Thoracic aorta (tissue), 2 donors: Measurements from ENCODE around the gene OR6J1. TPM values are rescaled to one million over a fixed set of nuclear protein-coding genes. Genes with fewer than 3 reads are reported as not detected.

ENCODE experiments used
- ATAC-seq: fragments of 150-250 bp; one replicate; pipeline ENCODE4 v1.8.0; 2017; ENCODE audit warnings: low read depth; ENCODE audit not compliant: insufficient number of reproducible peaks, low FRiP score
- DNase-seq: peaks from one replicate; pipeline ENCODE4 v3.0.0-alpha.2; 2020; ENCODE audit warnings: low spot score
- H3K27ac ChIP-seq, 2 donors: fragments of 200-600 bp; sonication (generic); 1 replicate in 1 of 2; 2 replicates in 1 of 2; pipeline ENCODE4 v1.5.1; 2016; ENCODE audit warnings: mild to moderate bottlenecking in 2 of 2, moderate library complexity in 2 of 2
- H3K27me3 ChIP-seq: fragments of 200-600 bp; sonication (generic); replicated peaks from 2 replicates; pipeline ENCODE4 v1.6.0; 2016; ENCODE audit warnings: mild to moderate bottlenecking; ENCODE audit not compliant: insufficient read depth
- H3K36me3 ChIP-seq: fragments of 200-600 bp; sonication (generic); one replicate; pipeline ENCODE4 v1.5.1; 2016
- H3K4me1 ChIP-seq, 2 donors: fragments of 200-600 bp; sonication (generic); 1 replicate in 1 of 2; 2 replicates in 1 of 2; pipeline versions ENCODE4 v1.5.1 to v1.6.0; 2016; ENCODE audit warnings: low read depth in 2 of 2, mild to moderate bottlenecking in 1 of 2; ENCODE audit not compliant: control insufficient read depth in 1 of 2
- H3K4me3 ChIP-seq: fragments of 200-600 bp; sonication (generic); 2 replicates; pipeline ENCODE4 v1.5.1; 2016; ENCODE audit warnings: mild to moderate bottlenecking
- H3K9me3 ChIP-seq: fragments of 200-600 bp; sonication (generic); 2 replicates; pipeline ENCODE4 v1.5.1; 2016
- total RNA-seq, 2 donors: library from RNA; depleted of rRNA; stranded (reverse); fragments of >200 nt; gene quantifications; one replicate each; pipeline versions ENCODE4 v1.1.0 to v1.2.3, GENCODE V29; 2016
- TF ChIP-seq, protein P1 (sequence below): fragments of 200-600 bp; sonication (generic); IDR thresholded peaks from one replicate; pipeline ENCODE4 v1.5.1; 2019; ENCODE audit warnings: antibody characterized with exemption

OR6J1 gene
- total RNA-seq, 2 donors from 2014 or later = not detected

DNA sequence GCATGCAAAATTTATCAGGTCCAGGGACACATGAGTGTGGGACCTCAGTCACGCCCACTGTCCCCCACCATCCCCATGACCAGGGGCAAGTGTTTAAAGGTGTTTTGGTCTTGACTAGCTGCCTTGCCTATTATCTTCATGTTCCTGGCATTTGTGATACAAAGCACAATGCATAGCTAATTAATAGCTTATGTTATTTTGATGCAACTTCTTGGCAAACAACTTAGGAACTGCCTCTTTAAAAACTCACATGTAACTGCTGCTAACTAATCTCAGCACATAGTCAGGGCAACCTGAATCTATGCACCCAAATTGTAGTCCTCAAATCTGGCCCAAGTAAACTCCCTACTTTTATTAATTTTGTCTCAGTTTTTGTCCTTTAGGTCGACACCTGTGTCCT is 7.4 kb upstream of the OR6J1 start:
- TF ChIP-seq, protein P1, sequence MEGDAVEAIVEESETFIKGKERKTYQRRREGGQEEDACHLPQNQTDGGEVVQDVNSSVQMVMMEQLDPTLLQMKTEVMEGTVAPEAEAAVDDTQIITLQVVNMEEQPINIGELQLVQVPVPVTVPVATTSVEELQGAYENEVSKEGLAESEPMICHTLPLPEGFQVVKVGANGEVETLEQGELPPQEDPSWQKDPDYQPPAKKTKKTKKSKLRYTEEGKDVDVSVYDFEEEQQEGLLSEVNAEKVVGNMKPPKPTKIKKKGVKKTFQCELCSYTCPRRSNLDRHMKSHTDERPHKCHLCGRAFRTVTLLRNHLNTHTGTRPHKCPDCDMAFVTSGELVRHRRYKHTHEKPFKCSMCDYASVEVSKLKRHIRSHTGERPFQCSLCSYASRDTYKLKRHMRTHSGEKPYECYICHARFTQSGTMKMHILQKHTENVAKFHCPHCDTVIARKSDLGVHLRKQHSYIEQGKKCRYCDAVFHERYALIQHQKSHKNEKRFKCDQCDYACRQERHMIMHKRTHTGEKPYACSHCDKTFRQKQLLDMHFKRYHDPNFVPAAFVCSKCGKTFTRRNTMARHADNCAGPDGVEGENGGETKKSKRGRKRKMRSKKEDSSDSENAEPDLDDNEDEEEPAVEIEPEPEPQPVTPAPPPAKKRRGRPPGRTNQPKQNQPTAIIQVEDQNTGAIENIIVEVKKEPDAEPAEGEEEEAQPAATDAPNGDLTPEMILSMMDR = no peak
- H3K36me3 ChIP-seq = no peaks in the 10 kb centered on the region
- no peaks in the 10 kb centered on the region for H3K27me3 ChIP-seq
- H3K4me3 ChIP-seq = no peak overlapping the region
- no peak for DNase-seq
- peaks cover 0 to 5% of the 10 kb centered on the region in 2 donors for H3K4me1 ChIP-seq
- ATAC-seq = no peak
- H3K27ac ChIP-seq = no peak overlapping the region
- H3K9me3 ChIP-seq = no peaks in the 10 kb centered on the region

DNA sequence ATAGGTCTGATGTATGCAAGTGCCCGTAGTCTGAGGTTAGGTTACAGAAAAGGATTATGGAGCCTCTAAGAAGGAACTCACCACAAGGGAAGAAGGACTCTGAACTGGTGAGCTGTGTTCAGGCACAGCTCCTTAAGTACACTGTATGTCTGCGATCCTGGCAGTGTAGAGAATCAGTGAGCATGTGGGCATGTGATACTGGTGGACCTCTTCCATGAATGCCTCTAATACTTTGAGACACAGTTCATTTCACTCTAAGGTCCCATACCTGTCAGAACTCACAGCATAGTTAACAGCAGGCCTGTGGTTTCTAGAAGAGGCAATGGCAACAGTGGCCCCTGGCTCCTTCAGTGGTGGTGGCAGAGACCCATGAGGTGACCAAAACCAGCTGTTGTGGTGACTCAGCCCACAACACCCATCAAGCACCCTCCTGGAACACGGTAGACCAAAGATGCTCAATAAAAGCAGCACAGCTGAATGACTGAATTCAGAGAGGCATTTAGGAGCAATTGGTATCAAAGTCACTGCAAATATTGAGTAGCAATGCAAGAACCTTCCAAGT is 6.9 kb upstream of the OR6J1 start:
- no peak overlapping the region for H3K4me3 ChIP-seq
- no peaks in the 10 kb centered on the region for H3K9me3 ChIP-seq
- H3K27ac ChIP-seq = no peak overlapping the region
- peaks cover 0 to 5% of the 10 kb centered on the region in 2 donors for H3K4me1 ChIP-seq
- no peaks in the 10 kb centered on the region for H3K27me3 ChIP-seq
- DNase-seq = no peak
- TF ChIP-seq, protein P1 = no peak
- no peak for ATAC-seq
- H3K36me3 ChIP-seq = no peaks in the 10 kb centered on the region

DNA sequence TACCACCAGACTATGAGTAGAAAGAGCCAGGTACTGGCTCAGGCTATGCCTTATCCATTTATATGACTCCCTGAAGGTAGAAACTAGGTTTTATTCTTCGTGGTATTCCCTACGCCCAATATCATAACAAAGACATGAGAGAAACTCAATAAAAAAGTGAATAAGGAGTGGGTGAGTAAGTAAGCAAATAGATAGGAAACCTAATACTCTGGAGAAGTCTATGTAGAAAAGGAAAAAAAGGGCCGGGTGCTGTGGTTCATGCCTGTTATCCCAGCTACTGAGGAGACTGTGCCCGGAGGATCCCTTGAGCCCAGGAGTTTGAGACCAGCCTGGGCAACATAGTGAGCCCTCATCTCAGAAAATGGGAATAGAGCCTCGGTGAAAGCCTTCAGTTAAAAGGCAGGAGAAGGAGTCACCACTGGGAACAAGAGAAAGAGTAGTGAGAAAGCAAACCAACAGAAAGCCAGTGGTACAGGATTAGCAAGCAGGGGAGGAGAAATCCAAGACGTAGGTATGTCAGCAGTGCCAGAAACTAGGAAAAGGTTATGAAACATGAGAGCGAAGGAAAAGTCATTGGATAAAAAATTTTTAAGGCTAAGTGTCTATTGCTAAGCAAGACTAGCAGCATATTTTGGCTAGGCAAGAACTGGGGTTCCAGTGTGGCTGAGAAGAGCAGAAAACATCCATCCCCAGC is 6.0 kb upstream of the OR6J1 start:
- Histone ChIP-seq H3K9me3 (no peaks in the 10 kb centered on the region), H3K4me1 (peaks cover 0 to 5% of the 10 kb centered on the region in 2 donors), H3K27ac (no peak overlapping the region), H3K36me3 (no peaks in the 10 kb centered on the region), H3K4me3 (no peak overlapping the region), H3K27me3 (no peaks in the 10 kb centered on the region)
- ATAC-seq (no peak), DNase-seq (no peak)
- TF ChIP-seq, protein P1 = no peak

DNA sequence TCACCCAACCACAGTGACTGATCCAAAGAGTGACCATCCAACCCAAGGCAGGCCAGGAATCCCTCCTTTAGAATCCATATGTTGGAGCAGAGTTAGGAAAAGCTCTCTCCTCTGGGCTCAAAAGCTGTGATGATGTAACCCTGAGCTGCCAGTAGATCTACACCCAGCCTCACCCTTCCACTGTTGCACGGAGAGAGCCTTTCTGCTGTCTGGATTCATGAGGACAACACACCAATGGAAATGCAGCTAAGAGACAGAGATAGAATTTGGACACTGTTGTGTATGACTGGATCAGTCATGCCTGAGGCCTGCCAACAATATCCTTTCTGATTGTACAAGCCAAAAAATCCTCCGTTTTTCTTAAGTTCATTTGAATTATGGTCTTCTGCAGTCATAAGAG is 4.4 kb upstream of the OR6J1 start:
- H3K4me1 ChIP-seq = peaks cover 0 to 5% of the 10 kb centered on the region in 2 donors
- DNase-seq = no peak
- H3K36me3 ChIP-seq = no peaks in the 10 kb centered on the region
- TF ChIP-seq, protein P1 = no peak
- no peaks in the 10 kb centered on the region for H3K9me3 ChIP-seq
- H3K27me3 ChIP-seq = no peaks in the 10 kb centered on the region
- no peak for ATAC-seq
- H3K4me3 ChIP-seq = no peak overlapping the region
- no peak overlapping the region for H3K27ac ChIP-seq

DNA sequence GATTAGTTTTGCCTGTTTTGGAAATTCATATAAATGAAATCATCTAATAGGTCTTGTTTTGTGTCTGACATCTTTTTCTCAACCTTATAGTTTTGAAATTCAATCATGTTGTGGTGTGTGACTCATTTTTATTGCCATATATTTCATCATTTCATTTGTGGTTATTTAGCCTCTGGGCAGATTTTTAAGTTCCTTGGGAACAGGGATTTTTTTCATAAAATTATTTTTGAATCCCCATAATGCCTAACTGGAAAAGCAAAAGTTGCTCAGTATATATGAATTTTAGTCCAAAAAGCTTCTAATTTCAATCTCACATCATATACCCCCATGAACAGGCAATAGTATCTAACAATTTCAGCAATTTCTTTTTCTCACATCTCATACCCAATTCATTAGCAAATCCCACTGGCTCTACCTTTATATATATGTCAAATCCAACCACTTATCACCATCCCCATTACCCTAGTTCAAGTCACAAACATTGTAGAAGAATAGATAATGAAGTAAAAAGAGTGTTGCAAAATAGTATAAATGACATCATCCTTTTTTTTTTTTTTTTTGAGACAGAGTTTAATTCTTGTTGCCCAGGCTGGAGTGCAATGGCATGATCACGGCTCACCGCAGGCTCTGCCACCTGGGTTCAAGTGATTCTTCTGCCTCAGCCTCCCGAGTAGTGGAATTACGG is 2.6 kb upstream of the OR6J1 start:
- TF ChIP-seq, protein P1 = no peak
- no peak overlapping the region for H3K4me3 ChIP-seq
- no peak overlapping the region for H3K27ac ChIP-seq
- no peak for ATAC-seq
- H3K9me3 ChIP-seq = no peaks in the 10 kb centered on the region
- no peaks in the 10 kb centered on the region for H3K36me3 ChIP-seq
- DNase-seq = no peak
- H3K4me1 ChIP-seq = no peaks in the 10 kb centered on the region
- H3K27me3 ChIP-seq = no peaks in the 10 kb centered on the region
